ENCODE measurements around the gene PNPLA2.
A peak's percentile ranks its signal among the peaks of the same experiment; 100 is the strongest.

Gene PNPLA2

GRCh38 chr11:831118-831864 lies 12.6 kb downstream of the PNPLA2 start:
- FAIRE-seq = peak; percentile 45
- peak; percentile 25; the same call in 1 of the 2 replicates for TF ChIP-seq POLR2A (IDR thresholded peaks at IDR 0.05; ENCODE audit: low read depth, low read length)
- peak; percentile 97 for DNase-seq (ENCODE audit: insufficient read length, low spot score)

GRCh38 chr11:831961-832528 lies 13.3 kb downstream of the PNPLA2 start:
- FAIRE-seq (no peak), DNase-seq (ENCODE audit: insufficient read length, low spot score) (no peak)
- no peak for TF ChIP-seq POLR2A (IDR thresholded peaks at IDR 0.05; ENCODE audit: low read depth, low read length)

GRCh38 chr11:832529-833113 lies 13.9 kb downstream of the PNPLA2 start, which contains the start of gene CD151:
Gene CD151, plus strand, starts transcription at chr11:832952. Its CDS starts 3,118 bp downstream, at chr11:836070.
- no peak for FAIRE-seq
- DNase-seq (ENCODE audit: insufficient read length, low spot score) = no peak
- TF ChIP-seq POLR2A (IDR thresholded peaks at IDR 0.05; ENCODE audit: low read depth, low read length) = peak; percentile 58; the same call in 1 of the 2 replicates

- peak; percentile 20; the same call in 1 of the 2 replicates for TF ChIP-seq POLR2A (IDR thresholded peaks at IDR 0.05; ENCODE audit: low read depth, low read length)
- DNase-seq (ENCODE audit: insufficient read length, low spot score) = no peak
- no peak for FAIRE-seq
Measured at GRCh38 chr11:833114-833791, 14.5 kb downstream of the PNPLA2 start.

GRCh38 chr11:833849-834311 lies 15.2 kb downstream of the PNPLA2 start:
- FAIRE-seq (no peak), DNase-seq (ENCODE audit: insufficient read length, low spot score) (no peak)
- no peak for TF ChIP-seq POLR2A (IDR thresholded peaks at IDR 0.05; ENCODE audit: low read depth, low read length)

GRCh38 chr11:834371-835316 lies 15.9 kb downstream of the PNPLA2 start:
- TF ChIP-seq POLR2A (IDR thresholded peaks at IDR 0.05; ENCODE audit: low read depth, low read length) = peak; percentile 29; the same call in 1 of the 2 replicates

GRCh38 chr11:836274-836673 lies 17.6 kb downstream of the PNPLA2 start:
- TF ChIP-seq POLR2A (IDR thresholded peaks at IDR 0.05; ENCODE audit: low read depth, low read length) = no peak
- DNase-seq (ENCODE audit: insufficient read length, low spot score) = no peak
- no peak for FAIRE-seq

More at GRCh38 chr11:834371-835316, 15.9 kb downstream of the PNPLA2 start:
- FAIRE-seq (no peak), DNase-seq (ENCODE audit: insufficient read length, low spot score) (peak; percentile 94)

- no peak for DNase-seq (ENCODE audit: insufficient read length, low spot score)
- no peak for FAIRE-seq
- no peak for TF ChIP-seq POLR2A (IDR thresholded peaks at IDR 0.05; ENCODE audit: low read depth, low read length)
Measured at GRCh38 chr11:836700-837099, 18.0 kb downstream of the PNPLA2 start.

- FAIRE-seq (no peak), DNase-seq (ENCODE audit: insufficient read length, low spot score) (no peak)
- no peak for TF ChIP-seq POLR2A (IDR thresholded peaks at IDR 0.05; ENCODE audit: low read depth, low read length)
Measured at GRCh38 chr11:837189-837989, 18.7 kb downstream of the PNPLA2 start.

- DNase-seq (ENCODE audit: insufficient read length, low spot score) (no peak), FAIRE-seq (no peak)
Measured at GRCh38 chr11:837990-838307, 19.2 kb downstream of the PNPLA2 start.

GRCh38 chr11:838441-839279 lies 19.9 kb downstream of the PNPLA2 start:
- no peak for FAIRE-seq
- peak; percentile 5; the same call in 1 of the 2 replicates for TF ChIP-seq POLR2A (IDR thresholded peaks at IDR 0.05; ENCODE audit: low read depth, low read length)
- DNase-seq (ENCODE audit: insufficient read length, low spot score) = peak; percentile 71

More at GRCh38 chr11:837990-838307, 19.2 kb downstream of the PNPLA2 start:
- TF ChIP-seq POLR2A (IDR thresholded peaks at IDR 0.05; ENCODE audit: low read depth, low read length) = no peak
